Skeletal muscle satellite cell (primary cell): ENCODE measurements around the gene CDSN.

Experiments used
- H3K27me3 ChIP-seq: 2 replicates; pipeline ENCODE4 v1.7.0; 2013; ENCODE audit warnings: low read length; ENCODE audit not compliant: control insufficient read depth, insufficient read depth
- H3K36me3 ChIP-seq: 2 replicates; pipeline ENCODE4 v1.7.0; 2013; ENCODE audit warnings: mild to moderate bottlenecking, control low read depth, low read length; ENCODE audit not compliant: insufficient read depth
- H3K4me1 ChIP-seq: 2 replicates; pipeline ENCODE4 v1.7.0; 2013; ENCODE audit warnings: low read length; ENCODE audit not compliant: control insufficient read depth, insufficient read depth
- H3K4me2 ChIP-seq: 2 replicates; pipeline ENCODE4 v1.7.0; 2013; ENCODE audit warnings: mild to moderate bottlenecking, low read length
- H3K4me3 ChIP-seq: 2 replicates; pipeline ENCODE4 v1.7.0; 2013; ENCODE audit warnings: low read length
- H3K9ac ChIP-seq: 2 replicates; pipeline ENCODE4 v1.7.0; 2013; ENCODE audit warnings: mild to moderate bottlenecking, low read depth, low read length, moderate library complexity
- H3K9me3 ChIP-seq: replicated peaks from 2 replicates; pipeline ENCODE4 v1.7.0; 2013; ENCODE audit warnings: mild to moderate bottlenecking, control low read depth, low read length

The CDSN gene

DNA sequence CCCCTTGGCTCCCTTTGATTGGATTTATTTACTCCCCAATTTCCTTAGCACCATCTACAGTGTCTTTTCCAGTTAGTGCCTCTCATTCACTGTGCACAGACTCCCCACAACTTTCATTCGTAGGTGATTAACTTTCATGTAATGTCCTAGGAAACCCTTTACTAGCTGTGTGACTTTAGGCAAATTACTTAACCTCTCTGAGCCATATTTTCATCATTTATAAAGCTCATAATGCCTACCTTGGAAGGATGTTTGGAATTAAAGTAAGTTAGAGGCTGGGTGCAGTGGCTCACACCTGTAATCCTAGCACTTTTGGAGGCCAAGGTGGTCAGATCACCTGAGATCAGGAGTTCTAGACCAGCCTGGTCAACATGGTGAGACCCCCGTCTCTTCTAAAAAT, 28.0 kb downstream of the CDSN start:
- H3K4me1 ChIP-seq, result peaks cover 12% of the 10 kb centered on the region
- H3K9me3 ChIP-seq, result no peaks in the 10 kb centered on the region
- no peak overlapping the region for H3K9ac ChIP-seq
- H3K4me2 ChIP-seq, result no peak overlapping the region
- no peaks in the 10 kb centered on the region for H3K27me3 ChIP-seq
- no peaks in the 10 kb centered on the region for H3K36me3 ChIP-seq
- no peak overlapping the region for H3K4me3 ChIP-seq

DNA sequence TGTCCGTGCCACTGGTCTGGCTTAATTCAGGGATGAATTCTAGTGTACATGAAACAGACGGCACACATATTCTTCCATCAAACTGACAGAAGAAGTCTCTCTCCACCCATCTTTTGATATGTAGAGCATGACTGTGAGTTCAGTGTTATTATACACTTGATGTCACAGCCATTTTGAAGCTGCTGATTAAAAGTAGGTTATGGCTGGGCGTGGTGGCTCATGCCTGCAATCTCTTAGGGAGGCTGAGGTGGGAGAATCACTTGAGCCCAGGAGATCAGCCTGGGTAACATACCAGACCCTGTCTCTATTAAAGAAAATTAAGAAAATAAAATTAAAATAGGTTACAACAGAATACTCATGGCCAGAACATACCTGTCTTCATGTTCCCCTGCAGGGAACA, 28.6 kb downstream of the CDSN start:
- no peaks in the 10 kb centered on the region for H3K27me3 ChIP-seq
- H3K9me3 ChIP-seq, result no peaks in the 10 kb centered on the region
- peaks cover 18% of the 10 kb centered on the region for H3K4me1 ChIP-seq
- H3K9ac ChIP-seq, result no peak overlapping the region
- H3K4me3 ChIP-seq, result no peak overlapping the region
- H3K4me2 ChIP-seq, result no peak overlapping the region
- no peaks in the 10 kb centered on the region for H3K36me3 ChIP-seq

DNA sequence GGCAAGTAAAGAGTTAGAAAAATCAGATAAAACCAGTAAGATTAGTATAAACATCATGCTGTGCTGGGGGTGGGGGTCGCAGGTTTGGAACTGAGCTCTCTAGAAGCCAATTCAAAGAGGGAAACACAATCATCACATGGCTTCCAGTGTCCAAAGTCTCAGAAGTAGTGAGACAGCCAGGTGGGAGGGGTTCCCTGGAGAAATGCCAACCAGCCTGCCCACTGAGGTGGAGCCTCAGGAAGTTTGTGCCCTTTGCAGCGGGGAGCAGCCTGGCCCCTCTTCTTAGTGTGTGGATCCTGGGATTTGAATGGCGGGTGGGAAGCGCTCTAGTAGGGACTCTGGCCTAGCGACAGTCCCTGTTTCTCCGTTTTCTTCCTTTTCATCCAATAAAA, 29.3 kb downstream of the CDSN start:
- Histone ChIP-seq H3K4me2 (no peak overlapping the region), H3K4me3 (no peak overlapping the region), H3K4me1 (peaks cover 25% of the 10 kb centered on the region), H3K36me3 (no peaks in the 10 kb centered on the region), H3K9me3 (no peaks in the 10 kb centered on the region), H3K9ac (no peak overlapping the region), H3K27me3 (no peaks in the 10 kb centered on the region)

DNA sequence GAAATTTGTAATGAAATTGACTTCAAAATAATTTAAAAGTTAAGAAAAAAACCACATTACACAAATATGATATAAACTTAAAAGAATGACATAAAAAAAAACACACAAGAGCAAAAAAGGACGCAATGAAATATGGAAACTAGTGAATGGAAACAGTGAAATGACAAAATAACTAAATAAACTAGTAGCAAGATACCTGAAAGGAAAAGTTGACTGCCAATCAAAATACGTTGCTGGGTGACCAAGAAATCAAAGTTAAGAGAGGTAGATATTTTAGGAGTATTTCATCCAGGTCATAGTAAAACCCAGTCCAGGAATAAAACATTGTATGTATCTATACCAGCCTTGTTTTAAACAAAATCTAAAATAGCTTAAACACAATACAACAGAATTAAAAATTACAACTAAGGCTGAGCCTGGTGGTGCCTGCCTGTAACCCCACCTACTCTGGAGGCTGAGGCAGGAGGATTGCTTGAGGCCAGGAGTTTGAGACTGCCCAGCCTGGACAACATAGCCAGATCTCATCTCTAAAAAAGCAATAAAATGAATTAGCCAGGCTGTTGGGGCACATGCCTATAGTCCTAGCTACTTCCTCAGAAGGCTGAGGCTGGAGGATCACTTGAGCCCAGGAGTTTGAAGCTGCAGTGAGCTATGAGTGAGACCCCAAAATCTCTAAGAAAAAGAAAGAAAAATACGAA, 29.8 kb downstream of the CDSN start:
- no peaks in the 10 kb centered on the region for H3K36me3 ChIP-seq
- H3K4me1 ChIP-seq, result peaks cover 27% of the 10 kb centered on the region
- H3K9ac ChIP-seq, result no peak overlapping the region

DNA sequence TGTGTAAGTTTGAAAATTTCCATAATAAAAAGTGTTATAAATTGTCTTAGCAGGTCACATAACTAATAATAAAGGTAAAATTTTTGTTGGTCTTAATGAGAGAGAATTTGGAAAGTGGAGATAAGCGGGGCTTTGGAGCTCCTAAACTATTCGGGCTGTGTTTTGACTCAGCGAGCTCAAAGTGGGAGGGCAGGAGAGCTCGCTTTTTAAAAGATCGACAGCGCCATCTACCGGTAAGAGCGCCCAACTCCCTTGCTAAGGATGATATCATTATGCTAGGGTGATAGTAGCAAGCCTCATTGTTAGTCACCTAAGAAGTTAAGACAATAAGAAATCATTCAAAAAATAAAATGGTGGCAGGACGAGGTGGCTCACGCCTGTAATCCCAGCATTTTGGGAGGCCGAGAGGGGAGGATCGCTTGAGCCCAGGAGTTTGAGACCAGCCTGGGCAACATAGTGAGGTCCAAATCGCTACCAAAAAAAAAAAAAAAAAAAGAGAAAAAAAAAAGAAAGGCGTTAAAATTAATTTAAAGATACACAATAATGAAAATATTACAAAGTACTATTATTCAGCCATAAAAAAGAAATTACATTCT, 32.7 kb downstream of the CDSN start:
- H3K4me3 ChIP-seq, result peak overlapping the region; percentile 48

More for the DNA sequence above, 29.8 kb downstream of the CDSN start:
- Histone ChIP-seq H3K4me2 (no peak overlapping the region), H3K27me3 (no peaks in the 10 kb centered on the region), H3K4me3 (no peak overlapping the region), H3K9me3 (no peaks in the 10 kb centered on the region)

DNA sequence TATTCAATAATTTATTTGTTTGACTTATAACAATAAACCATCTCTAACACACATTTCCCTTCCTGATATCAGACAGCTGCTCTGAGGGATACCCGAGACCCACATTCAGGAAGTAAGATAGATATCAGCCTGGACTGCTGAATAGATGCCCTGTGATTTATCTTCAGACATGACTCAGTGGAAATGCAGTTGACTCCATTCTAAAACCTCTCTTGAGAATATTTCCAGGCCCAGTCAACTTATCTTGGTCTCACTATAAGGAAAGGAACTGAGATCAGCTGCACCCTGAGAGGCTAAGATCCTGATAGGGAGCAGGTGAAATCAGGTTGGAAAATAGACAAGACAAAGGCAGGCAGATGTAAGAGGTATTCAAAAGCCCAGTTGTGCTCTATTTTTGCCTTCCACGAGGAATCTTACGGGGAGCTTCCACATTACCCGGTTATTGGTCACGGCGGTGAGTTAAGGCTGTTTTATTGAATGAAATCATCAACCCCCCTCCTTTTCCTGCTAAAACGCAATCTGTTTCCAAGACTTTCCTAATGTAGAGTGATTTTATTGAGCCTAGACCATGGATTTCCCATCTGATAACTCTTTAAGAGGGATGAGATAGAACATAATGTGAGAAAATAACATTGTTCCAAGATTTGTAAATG, 33.3 kb downstream of the CDSN start:
- H3K27me3 ChIP-seq, result no peaks in the 10 kb centered on the region
- H3K36me3 ChIP-seq, result no peaks in the 10 kb centered on the region
- H3K4me3 ChIP-seq, result peak overlapping the region; percentile 48
- peak overlapping the region; percentile 56 for H3K9ac ChIP-seq
- peaks cover 24% of the 10 kb centered on the region for H3K4me1 ChIP-seq
- no peaks in the 10 kb centered on the region for H3K9me3 ChIP-seq
- peak overlapping the region; percentile 73 for H3K4me2 ChIP-seq

More for the DNA sequence above, 32.7 kb downstream of the CDSN start:
- H3K27me3 ChIP-seq, result no peaks in the 10 kb centered on the region
- H3K4me1 ChIP-seq, result peaks cover 24% of the 10 kb centered on the region
- H3K4me2 ChIP-seq, result peak overlapping the region; percentile 73
- H3K9ac ChIP-seq, result peak overlapping the region; percentile 56
- no peaks in the 10 kb centered on the region for H3K36me3 ChIP-seq
- no peaks in the 10 kb centered on the region for H3K9me3 ChIP-seq

DNA sequence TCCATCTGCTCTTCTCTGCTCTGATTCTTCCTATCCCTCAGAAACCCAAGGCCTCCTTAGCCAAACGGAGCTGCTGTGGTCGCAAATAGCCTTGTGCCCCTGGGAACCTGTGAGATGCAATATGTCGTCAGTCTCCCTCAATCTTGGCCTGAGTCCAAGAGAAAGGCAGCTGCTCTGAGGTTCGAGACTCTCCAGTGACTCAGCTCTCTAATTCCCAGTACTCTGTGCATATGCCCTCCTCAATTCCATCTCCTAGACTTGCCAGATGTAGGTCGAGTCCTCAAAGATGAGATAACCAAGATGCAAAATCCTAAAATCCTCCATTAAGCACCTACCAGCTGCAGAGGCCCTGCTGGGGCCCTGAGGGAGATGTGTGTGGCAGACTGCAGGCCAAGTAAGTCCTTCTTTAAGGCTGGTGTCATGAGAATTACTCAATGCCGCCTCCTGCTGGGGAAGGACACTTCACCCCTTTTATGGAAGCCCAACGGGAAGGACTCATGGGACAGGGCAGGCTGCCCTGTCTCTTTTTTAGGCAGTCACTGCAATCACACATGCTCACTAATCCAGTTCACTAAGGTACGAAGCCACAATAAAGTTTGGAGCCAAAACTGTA, 36.4 kb downstream of the CDSN start:
- Histone ChIP-seq H3K36me3 (no peaks in the 10 kb centered on the region), H3K4me3 (no peak overlapping the region), H3K9me3 (no peaks in the 10 kb centered on the region), H3K9ac (no peak overlapping the region), H3K4me2 (no peak overlapping the region), H3K4me1 (peaks cover 27% of the 10 kb centered on the region), H3K27me3 (no peaks in the 10 kb centered on the region)

DNA sequence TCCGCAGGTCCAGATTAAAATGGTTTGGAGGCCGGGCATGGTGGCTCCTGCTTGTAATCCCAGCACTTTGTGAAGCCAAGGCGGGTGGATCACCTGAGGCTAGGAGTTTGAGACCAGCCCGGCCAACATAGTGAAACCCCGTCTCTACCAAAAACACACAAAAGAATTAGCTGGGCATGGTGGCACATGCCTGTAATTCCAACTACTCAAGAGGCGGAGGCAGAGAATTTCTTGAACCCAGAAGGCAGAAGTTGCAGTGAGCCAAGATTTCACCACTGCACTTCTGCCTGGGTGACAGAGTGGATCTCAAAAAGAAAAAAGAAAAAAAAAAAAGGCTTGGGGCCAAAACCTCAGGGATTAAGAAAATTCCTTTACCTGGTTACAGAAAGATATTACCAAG, 38.4 kb downstream of the CDSN start:
- Histone ChIP-seq H3K4me1 (peaks cover 22% of the 10 kb centered on the region), H3K9ac (no peak overlapping the region), H3K4me2 (no peak overlapping the region), H3K27me3 (no peaks in the 10 kb centered on the region), H3K4me3 (no peak overlapping the region), H3K9me3 (no peaks in the 10 kb centered on the region), H3K36me3 (no peaks in the 10 kb centered on the region)

DNA sequence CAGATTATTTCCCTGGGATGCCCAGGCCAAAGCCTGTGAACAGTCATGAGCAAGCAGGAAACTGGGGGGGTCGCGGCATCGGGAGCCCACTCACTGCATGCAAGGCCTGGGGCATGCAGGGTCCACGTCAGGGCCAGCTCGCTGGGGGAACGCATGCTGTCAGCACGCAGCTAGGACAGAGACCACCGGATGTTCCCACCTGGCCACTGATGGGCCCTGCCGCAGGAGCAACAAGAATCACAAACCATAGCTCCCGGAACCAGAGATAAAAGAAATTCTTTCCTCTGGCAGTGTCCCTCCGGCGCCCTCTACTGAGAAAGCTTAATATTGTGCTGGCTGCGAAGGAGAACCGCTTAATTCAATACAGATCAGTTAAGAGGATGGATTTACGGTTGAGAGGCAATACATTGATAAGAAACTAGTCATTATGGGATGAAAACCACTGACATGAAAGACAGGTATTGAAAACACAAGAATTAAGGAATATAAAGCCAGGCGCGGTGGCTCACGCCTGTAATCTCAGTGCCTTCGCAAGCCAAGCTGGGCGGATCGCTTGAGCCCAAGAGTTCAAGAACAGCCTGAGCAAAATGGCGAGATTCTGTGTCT, 40.5 kb downstream of the CDSN start:
- Histone ChIP-seq H3K27me3 (no peaks in the 10 kb centered on the region), H3K4me2 (peak overlapping the region; percentile 50), H3K9me3 (no peaks in the 10 kb centered on the region), H3K9ac (peak overlapping the region; percentile 11), H3K36me3 (no peaks in the 10 kb centered on the region), H3K4me1 (peaks cover 28% of the 10 kb centered on the region), H3K4me3 (no peak overlapping the region)

DNA sequence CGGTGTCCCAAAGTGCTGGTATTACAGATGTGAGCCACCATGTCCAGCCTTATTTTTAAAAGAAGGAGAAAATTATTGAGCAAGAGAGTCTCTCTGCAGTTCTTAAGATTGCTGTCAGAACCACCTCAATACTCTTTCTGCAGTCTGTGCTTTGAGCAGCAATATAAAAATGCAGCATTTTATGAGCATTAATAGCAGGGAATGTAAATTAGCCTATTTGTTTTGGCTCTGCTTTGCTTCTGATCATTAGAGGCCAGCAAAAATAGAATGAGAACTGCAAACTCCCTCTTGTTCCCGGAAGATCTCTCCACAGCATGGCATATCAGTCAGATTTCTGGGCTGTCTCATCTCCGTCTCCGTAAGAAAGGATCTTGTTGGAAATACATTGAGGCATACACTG, 43.6 kb downstream of the CDSN start:
- Histone ChIP-seq H3K9me3 (no peaks in the 10 kb centered on the region), H3K4me1 (peaks cover 36% of the 10 kb centered on the region), H3K9ac (no peak overlapping the region), H3K36me3 (no peaks in the 10 kb centered on the region), H3K4me2 (no peak overlapping the region), H3K27me3 (no peaks in the 10 kb centered on the region), H3K4me3 (no peak overlapping the region)

DNA sequence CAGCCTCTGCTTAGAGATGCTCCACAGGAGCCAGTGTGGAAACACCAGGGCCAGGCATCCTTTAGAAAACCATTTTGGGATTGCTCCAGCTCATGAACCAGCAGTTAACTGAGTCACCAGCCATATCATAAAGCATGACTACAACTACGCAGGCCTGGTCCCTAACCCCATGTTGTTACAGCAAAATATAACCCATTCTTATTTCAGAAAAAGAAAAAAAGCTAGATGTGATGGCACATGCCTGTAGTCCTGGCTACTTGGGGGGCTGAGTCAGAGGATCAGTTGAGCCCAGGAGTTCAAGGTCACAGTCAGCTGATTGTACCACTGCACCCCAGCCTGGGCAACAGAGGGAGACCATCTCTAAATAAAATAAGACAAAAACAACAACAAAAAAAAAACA, 44.7 kb downstream of the CDSN start:
- H3K4me2 ChIP-seq, result no peak overlapping the region
- no peaks in the 10 kb centered on the region for H3K27me3 ChIP-seq
- no peaks in the 10 kb centered on the region for H3K9me3 ChIP-seq
- H3K4me1 ChIP-seq, result peaks cover 36% of the 10 kb centered on the region
- no peak overlapping the region for H3K4me3 ChIP-seq
- no peak overlapping the region for H3K9ac ChIP-seq
- no peaks in the 10 kb centered on the region for H3K36me3 ChIP-seq
